Measurements from ENCODE around the gene GIMAP7.
"Not testable (repeated sequence)": the region's sequence is repeated elsewhere in the genome, so short reads cannot be mapped to it uniquely, and the experiment has no call there.

Gene GIMAP7

GRCh38 chr7:150514748-150515222 lies at the start of gene GIMAP7:
GIMAP7 (plus strand) TSS chr7:150514872; CDS start chr7:150519975, 5,103 bp downstream.
- no peak for DNase-seq (ENCODE audit: low read depth)

DNA sequence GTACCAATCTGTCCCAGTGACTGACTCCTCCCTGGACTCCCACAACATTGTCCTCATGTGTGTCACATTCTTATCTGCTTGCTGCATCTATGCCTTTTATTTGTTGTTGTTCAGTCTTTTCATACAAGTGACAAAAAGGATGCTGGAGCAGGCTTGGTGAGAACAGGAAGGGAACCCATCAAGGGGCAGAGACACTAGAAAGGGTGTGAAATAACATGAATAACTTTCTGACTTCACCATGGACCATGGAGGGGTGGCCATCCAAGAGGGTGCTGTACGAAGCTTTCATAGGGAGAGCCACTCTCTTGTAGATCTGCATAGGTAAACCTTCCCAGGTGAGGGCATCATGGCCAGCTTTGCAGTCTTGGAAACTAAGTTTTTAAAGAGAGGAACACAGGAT lies 49.7 kb upstream of the GIMAP7 start:
- no peak for DNase-seq (ENCODE audit: low read depth)

DNA sequence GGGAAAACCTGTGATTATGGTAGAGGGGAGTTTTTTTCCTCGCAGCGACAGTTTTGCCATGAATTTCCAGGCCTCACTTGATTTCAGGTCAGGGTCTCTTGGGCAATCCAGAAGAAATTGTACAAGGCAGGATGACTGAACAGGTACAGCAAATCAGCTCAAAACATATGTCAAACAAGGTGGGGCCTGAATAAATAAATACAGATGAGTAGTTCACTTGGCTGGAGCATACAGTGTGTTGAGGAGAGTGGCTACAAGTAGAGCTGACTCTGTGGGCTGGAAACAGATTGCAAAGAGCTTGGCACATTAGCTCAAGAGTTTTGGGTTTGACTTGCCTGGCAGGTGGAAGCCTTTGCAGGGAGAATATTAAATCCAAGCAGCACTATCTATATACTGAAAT lies 49.3 kb upstream of the GIMAP7 start:
- no peak for DNase-seq (ENCODE audit: low read depth)

DNA sequence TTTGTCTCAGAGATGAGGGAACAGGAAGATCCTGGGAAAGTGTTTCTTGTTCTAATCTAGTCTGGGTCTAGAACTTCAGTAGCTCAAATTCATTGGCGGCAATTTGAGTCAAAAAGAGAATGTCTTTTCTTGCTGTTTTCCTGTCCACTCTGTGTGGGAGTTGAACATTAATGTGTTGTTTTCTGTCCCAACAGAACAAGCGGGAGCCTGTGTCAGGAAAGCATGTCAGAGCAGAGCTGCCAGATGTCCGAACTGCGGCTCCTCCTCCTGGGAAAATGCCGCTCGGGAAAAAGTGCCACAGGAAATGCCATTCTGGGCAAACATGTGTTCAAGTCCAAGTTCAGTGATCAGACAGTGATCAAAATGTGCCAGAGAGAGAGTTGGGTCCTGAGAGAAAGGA lies 48.2 kb upstream of the GIMAP7 start:
- DNase-seq (ENCODE audit: low read depth) = no peak

DNA sequence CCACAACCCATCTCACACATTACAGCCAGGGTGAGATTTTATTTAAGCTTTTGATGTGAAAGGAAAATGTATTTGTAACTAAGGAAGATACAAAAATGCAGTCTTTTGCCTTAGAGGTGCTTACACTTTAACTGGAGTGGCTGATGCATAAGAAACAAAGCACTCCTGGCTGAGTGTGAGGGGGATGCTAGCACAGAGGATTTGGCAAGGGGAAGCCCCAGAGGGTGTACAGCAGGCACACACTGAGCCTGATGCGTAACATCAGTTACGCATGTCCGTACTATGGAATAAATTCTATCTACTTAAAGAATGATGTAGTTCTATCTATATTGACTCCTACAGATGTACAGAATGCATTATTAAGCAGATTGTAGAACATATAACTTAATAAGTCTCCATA lies 46.4 kb upstream of the GIMAP7 start:
- no peak for DNase-seq (ENCODE audit: low read depth)

DNA sequence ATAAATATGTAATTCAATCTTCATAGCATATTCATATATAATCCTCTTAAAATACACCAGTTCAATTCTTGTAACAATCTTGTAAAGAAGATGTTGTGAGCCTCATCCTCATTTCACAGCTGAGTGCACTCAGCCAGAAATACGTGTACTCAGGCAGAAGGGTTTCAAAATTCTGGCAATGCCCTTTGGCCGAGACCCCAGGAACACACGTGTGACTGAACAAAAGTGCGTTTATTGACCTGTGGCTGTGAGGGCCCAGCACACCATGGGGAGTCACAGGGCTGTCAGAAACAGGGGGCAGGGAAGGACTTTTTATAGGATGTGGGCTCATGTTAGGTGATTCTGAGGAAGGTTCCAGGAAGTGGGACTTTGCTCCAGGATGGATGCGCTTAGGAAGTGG lies 42.8 kb upstream of the GIMAP7 start:
- no peak for DNase-seq (ENCODE audit: low read depth)

DNA sequence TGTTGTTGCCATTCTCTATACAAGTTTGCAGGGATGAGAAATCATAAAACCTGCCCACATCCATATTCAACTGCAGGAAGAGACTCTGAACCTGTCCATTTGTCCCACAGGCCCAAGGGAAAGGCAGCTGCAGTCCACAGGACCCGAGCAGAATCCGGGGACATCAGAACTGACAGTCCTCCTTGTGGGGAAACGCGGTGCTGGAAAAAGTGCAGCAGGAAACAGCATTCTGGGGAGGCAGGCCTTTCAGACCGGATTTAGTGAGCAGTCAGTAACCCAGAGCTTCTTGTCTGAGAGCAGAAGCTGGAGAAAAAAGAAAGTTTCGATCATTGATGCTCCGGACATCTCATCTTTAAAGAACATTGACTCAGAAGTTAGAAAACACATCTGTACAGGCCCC lies 40.8 kb upstream of the GIMAP7 start:
- no peak for DNase-seq (ENCODE audit: low read depth)

GRCh38 chr7:150476285-150476684 lies 38.4 kb upstream of the GIMAP7 start:
- no peak for DNase-seq (ENCODE audit: low read depth)

GRCh38 chr7:150476819-150477631 lies 37.6 kb upstream of the GIMAP7 start:
- no peak for DNase-seq (ENCODE audit: low read depth)

DNA sequence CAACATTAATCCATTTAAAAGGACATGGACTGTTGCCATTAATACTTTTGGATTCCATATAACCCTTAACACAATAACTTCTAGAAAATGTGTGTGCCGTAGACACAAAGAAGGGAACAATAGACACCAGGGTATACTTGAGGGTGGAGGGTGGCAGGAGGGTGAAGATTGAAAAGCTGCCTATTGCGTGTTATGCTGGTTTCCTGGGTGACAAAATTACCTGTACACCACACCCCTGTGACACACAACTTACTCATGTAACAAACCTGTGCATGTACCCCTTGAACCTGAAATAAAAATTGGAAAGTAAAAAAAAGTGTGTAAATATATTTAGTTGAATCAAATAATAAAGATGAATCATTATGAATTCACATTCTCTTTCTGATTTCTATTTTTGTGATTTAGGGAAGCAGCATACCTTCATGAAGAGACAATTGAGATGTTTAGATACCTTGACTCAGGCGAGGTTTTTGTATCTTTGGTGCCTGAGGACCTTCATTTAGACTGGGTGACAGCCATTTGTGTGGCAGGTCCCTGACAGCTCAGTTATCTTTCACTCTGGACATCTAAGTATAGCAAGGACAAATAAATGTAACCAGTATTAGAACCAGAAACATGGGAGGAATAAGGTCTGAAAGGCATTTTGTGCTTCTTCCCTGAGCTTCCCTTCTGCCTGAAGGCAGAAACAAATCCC lies 35.5 kb upstream of the GIMAP7 start:
- DNase-seq (ENCODE audit: low read depth) = no peak

DNA sequence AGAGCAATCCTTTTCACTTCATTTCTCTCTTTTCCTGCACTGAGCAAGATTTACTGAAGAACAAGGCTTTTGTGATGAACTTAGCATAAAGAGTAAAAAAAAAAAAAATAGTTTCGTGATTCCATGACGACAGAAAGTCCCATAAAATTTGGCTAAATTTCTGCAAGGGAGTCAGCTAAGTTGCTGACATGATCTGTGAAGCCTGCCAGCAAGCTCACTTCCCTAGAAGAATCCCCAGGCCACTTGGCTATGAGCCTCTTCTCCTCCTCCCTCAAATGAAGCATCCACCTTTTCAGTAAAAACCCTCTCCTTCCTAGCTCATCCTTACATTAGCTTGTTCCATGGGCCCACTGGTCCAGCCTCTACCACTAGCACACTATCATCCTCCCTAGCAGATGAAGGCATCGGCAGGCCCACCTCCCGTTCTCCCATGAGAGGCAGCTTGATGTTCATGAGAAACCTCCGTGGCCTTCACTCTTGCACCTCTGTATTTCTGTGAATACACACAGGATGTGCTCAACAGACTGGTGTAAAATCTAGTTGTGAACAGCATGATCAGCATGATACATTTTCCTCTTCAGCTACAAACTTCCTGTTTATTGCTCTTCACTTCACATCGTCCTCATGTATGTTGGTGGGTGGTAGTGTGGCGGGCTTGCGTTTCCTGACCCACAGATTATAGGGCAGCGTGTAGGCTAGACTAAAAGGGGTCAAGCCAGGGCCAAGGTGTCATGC lies 33.3 kb upstream of the GIMAP7 start:
- no peak for DNase-seq (ENCODE audit: low read depth)

DNA sequence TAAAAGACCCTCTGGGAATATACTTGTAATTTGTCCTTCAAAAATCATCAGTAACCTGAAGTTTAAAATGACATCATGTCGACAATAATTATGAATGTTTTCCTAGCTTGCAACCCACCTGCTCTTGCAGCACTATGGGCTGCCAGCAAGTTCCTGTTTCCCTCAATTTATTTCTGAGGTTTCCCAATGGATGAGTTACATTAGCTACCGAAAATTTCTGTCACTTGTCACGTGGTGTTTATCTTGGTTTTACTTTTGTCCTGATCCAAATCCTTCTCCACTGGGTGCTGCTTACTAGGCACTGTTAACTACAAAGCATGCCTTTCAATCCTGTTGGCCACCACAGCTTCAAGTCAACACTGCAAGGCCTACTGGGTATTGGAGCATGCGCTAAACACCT lies 32.8 kb upstream of the GIMAP7 start:
- DNase-seq (ENCODE audit: low read depth) = no peak

DNA sequence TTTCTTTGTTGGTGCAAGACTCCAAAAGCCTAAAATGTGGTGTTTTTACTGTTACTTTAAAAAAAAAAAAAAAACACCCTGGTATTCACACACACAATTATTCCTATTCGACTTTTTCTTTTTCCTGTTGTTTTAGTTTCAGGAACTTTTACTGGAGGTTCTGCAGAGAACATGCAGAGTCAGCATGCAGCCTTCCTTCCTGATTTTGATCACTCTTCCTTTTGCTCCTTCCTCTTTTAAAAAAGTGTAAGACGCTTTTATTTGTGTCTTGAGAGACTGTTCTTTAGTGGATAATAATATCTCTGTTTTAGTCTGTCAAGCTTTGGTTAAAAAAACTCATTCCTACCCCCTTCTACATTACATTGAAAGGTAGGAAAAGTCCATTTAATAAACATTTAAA lies 31.2 kb upstream of the GIMAP7 start:
- not testable (repeated sequence) for DNase-seq (ENCODE audit: low read depth)

GRCh38 chr7:150484071-150484470 lies 30.6 kb upstream of the GIMAP7 start:
- DNase-seq (ENCODE audit: low read depth) = not testable (repeated sequence)

DNA sequence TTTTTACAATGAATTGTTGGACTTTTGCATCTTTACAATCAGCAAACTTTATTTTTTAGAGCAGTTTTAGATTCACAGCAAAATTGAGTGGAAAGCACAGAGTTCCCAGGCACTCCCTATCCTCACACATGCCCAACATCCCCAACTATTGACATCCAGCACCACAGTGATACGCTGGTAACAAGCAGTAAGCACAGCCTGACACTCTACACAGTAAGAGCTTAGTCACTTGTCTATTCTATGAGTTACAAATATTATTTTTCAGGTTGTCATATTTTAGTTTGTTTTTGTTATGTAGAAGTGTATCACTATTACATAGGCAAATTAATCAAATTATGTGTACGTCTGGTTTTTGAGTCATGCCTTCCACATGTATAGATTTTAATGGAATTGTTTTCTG lies 27.0 kb upstream of the GIMAP7 start:
- no peak for DNase-seq (ENCODE audit: low read depth)

DNA sequence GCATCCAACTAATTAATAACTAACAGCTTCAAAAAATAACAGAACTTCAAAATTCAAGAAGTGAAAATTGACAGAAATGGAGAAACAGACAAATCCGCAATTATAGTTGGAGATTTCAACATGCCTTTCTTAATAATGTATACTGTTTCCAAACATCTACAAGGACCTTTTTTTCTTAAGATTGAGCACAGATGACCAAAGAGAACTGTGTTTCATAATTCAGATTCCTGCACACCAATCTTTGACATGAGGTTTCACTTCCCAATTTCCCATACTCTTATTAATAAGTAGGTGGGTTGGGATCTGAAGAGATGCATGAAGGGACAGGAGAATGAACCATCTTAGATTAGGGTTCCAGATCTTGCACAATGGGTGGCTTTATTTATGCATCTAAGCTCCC lies 24.9 kb upstream of the GIMAP7 start:
- DNase-seq (ENCODE audit: low read depth) = no peak

DNA sequence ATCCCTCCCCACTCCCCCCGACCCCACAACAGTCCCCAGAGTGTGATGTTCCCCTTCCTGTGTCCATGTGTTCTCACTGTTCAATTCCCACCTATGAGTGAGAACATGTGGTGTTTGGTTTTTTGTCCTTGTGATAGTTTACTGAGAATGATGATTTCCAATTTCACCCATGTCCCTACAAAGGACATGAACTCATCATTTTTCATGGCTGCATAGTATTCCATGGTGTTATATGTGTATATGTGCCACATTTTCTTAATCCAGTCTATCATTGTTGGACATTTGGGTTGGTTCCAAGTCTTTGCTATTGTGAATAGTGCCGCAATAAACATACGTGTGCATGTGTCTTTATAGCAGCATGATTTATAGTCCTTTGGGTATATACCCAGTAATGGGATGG lies 21.2 kb upstream of the GIMAP7 start:
- not testable (repeated sequence) for DNase-seq (ENCODE audit: low read depth)

DNA sequence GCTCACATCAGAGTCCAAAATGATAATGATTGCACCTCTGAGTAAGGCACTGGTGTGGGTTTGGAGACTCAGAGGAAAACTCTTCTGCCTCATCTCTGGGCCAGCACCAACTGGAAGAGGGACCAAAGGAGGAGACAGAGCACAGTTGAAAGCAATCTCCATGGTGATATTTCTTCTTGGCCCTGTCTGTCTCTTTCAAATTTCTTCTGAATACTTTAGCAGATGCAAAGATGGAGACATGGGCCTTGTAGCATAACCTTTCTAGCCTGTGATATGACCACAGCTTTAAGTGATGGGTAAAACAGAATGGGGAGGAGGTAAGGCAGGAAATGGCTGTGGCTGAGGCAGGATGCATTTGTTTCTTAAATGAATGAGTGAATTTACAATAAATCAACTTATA lies 12.2 kb upstream of the GIMAP7 start:
- no peak for DNase-seq (ENCODE audit: low read depth)

DNA sequence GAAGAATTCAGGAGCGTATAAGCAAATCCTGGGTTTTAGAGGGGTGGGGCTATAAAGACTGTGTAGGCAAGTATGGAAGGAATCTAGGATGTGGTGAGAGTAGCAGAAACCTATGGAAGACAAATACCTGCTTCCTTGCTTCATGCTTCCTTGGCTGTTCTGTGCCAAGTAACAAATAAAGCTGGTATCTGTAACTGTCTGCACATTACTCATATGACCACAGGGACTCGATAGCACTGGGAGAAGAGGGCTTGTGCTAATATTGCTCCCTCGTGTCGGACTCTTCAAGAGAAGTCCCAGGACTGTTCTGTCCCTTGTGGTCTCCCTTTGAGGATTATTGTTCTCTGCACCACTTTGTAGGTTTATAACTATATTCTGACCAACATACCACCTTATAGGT lies 11.5 kb upstream of the GIMAP7 start:
- no peak for DNase-seq (ENCODE audit: low read depth)

DNA sequence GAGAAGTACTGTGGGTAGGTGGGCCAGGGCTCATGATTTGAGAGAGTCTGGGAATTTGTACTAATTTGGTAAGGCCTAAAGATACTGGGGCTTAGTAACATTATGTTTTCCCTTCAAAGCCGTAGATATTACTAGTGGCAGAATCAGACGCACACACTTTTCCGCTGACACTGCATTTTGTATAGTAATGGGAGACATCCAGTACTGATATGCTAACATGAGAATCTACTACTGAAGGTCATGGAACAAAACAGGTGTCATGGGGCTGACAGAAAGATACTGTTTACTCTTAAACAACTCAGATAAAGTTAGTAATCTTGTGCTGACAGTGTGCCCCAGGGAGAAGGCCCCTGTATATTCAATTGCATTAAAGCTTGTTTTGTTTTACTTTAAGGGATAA lies 11.1 kb upstream of the GIMAP7 start:
- no peak for DNase-seq (ENCODE audit: low read depth)

- DNase-seq (ENCODE audit: low read depth) = no peak
These were observed 6.6 kb upstream of the GIMAP7 start for GRCh38 chr7:150507947-150508602.

DNA sequence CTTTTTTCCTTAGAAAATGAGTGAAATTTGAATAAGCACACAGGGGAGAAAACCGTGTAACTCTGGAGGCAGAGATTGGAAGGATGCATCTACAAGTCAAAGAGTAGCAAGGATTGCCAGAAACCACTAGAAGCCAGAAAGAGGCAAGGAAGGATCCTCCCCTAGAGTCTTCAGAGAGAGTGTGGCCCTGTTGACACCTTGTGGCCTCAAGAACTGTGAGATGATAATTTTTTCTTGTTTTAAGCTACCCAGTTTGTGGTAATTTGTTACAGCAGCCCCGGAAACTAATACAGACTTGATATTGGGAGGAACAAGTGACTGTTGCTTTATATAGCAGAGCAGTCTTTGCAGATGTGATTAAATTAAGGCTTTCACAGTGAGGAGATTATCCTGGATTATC lies 3.6 kb upstream of the GIMAP7 start:
- no peak for DNase-seq (ENCODE audit: low read depth)

All from fibroblast of the conjunctiva (primary cell).